GM21360 (cell line): ENCODE data around the gene TWIST2.

ENCODE experiments used
- ATAC-seq: cut with Tn5 transposase; IDR thresholded peaks from one replicate; pipeline ENCODE4 v1.9.1; 2021; ENCODE audit warnings: mild to moderate bottlenecking, moderate library complexity; ENCODE audit not compliant: unreplicated experiment

Gene TWIST2

GRCh38 chr2:238936162-238937052 lies 88.5 kb downstream of the TWIST2 start:
- ATAC-seq: no peak

GRCh38 chr2:238938003-238938400 lies 90.1 kb downstream of the TWIST2 start:
- ATAC-seq: no peak

GRCh38 chr2:238938401-238939055 lies 90.6 kb downstream of the TWIST2 start:
- ATAC-seq: no peak

GRCh38 chr2:238939074-238939473 lies 91.2 kb downstream of the TWIST2 start:
- ATAC-seq: no peak

- no peak for ATAC-seq
These were observed 91.9 kb downstream of the TWIST2 start for GRCh38 chr2:238939521-238940403.

GRCh38 chr2:238940806-238941205 lies 92.9 kb downstream of the TWIST2 start:
- no peak for ATAC-seq

GRCh38 chr2:238941262-238941792 lies 93.4 kb downstream of the TWIST2 start:
- ATAC-seq: no peak

GRCh38 chr2:238942080-238942725 lies 94.3 kb downstream of the TWIST2 start:
- ATAC-seq: no peak

GRCh38 chr2:238942726-238943300 lies 94.9 kb downstream of the TWIST2 start:
- ATAC-seq: no peak

- ATAC-seq: no peak
These were observed 95.6 kb downstream of the TWIST2 start for GRCh38 chr2:238943338-238944067.

GRCh38 chr2:238945433-238946150 lies 97.7 kb downstream of the TWIST2 start:
- no peak for ATAC-seq

GRCh38 chr2:238946318-238947242 lies 98.7 kb downstream of the TWIST2 start:
- ATAC-seq: no peak

- no peak for ATAC-seq
These were observed 99.4 kb downstream of the TWIST2 start for GRCh38 chr2:238947243-238947760.

GRCh38 chr2:238947920-238948710 lies 100.2 kb downstream of the TWIST2 start:
- no peak for ATAC-seq

GRCh38 chr2:238948765-238949641 lies 101.1 kb downstream of the TWIST2 start:
- ATAC-seq: no peak
